GM23248 (cell line): ENCODE measurements around the gene MYO1D.

ENCODE experiments used
- EZH2 ChIP-seq: fragments of 200-600 bp; sonication (generic); IDR thresholded peaks from 2 replicates; pipeline ENCODE4 v1.6.1; 2018; ENCODE audit warnings: antibody characterized with exemption, mild to moderate bottlenecking; ENCODE audit not compliant: insufficient read depth, poor library complexity, severe bottlenecking
- EZH2phosphoT487 ChIP-seq: fragments of 200-600 bp; sonication (generic); IDR thresholded peaks from 2 replicates; pipeline ENCODE4 v1.6.1; 2018; ENCODE audit warnings: antibody characterized with exemption, moderate library complexity, mild to moderate bottlenecking, low read depth; ENCODE audit not compliant: insufficient read depth

GRCh38 chr17:32798938-32799337 lies 78.0 kb downstream of the MYO1D start:
- no peak for TF ChIP-seq EZH2
- TF ChIP-seq EZH2phosphoT487, result no peak
